Measurements from ENCODE around the gene SLC18A3.

Gene SLC18A3

GRCh38 chr10:49585387-49585786 is 24.7 kb upstream of the SLC18A3 start:
- in situ Hi-C loops (cut with HindIII; ENCODE audit: low pct_unique_long_range_greater_than_20kb, low sequenced_read_pairs), result no loop called here
- TF ChIP-seq JUND (IDR thresholded peaks at IDR 0.05; ENCODE audit: low read depth), result no peak
- no peak for DNase-seq (ENCODE audit: low read depth in 1 of 2, low spot score in 1 of 2)

DNA sequence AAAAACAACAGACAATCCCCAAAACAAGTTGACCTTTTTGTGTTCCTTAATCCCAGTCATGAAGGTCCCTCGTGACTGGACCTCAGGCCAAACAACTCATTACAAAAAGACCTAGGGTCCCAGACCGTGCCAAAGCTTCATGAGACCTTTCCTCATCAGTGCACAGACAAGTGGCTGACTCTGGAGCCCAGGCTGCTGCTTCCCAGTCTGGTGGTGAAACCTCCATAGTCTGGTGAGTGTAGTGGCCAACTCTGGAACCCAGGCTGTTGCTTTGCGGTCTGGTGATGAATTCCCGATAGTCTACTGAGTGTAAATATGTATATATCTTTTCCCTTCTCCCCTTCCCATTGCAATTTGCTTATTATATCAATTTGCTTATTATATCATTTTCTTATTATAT is 22.1 kb upstream of the SLC18A3 start:
- no peak for TF ChIP-seq JUND (IDR thresholded peaks at IDR 0.05; ENCODE audit: low read depth)
- in situ Hi-C loops (cut with HindIII; ENCODE audit: low pct_unique_long_range_greater_than_20kb, low sequenced_read_pairs), result no loop called here
- DNase-seq (ENCODE audit: low read depth in 1 of 2, low spot score in 1 of 2), result no peak

DNA sequence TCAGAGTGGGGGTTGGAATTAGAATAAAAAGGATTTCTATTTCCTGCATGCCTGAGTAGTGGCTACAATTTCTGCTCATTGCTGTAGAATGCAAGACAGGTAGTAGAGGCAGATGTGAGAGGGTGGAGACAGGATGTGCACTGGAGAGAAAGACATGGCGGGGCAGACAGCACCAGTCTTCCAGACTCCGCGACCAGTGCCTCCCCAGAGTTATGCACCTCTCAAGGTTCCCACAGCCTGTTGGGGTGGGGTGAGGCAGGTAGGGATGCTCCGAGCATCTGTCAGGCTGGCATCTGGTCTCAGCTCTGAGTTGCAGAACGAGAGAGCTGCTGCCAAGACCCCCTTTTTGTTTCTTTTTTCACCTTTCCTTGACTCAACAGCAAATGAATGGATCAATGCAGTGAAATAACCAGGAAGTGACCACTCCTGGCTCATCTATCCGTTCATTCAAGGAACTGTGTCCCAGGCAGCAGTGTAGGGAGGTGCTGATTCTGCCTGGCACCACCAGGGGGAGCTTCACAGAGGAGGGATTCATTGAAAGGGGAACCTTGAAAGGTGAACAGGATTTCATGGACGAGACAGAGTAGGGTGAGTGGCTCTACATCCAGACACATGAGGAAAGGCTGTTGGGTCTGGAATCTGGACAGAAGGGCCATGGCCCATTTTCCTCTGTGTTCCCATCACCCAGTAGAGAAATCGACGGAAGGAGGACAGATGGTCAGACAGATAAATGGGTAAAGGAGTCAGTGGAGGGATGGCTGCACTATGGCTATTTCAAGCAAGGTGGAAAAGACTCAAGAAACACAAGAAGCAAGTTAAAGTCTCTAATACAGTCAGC is 17.2 kb upstream of the SLC18A3 start:
- no peak for TF ChIP-seq JUND (IDR thresholded peaks at IDR 0.05; ENCODE audit: low read depth)
- peak; percentile 81 to 84 for DNase-seq (ENCODE audit: low read depth in 1 of 2, low spot score in 1 of 2)
- in situ Hi-C loops (cut with HindIII; ENCODE audit: low pct_unique_long_range_greater_than_20kb, low sequenced_read_pairs), result no loop called here

GRCh38 chr10:49593564-49593875 is 16.6 kb upstream of the SLC18A3 start:
- TF ChIP-seq JUND (IDR thresholded peaks at IDR 0.05; ENCODE audit: low read depth), result no peak
- in situ Hi-C loops (cut with HindIII; ENCODE audit: low pct_unique_long_range_greater_than_20kb, low sequenced_read_pairs), result no loop called here
- no peak for DNase-seq (ENCODE audit: low read depth in 1 of 2, low spot score in 1 of 2)

DNA sequence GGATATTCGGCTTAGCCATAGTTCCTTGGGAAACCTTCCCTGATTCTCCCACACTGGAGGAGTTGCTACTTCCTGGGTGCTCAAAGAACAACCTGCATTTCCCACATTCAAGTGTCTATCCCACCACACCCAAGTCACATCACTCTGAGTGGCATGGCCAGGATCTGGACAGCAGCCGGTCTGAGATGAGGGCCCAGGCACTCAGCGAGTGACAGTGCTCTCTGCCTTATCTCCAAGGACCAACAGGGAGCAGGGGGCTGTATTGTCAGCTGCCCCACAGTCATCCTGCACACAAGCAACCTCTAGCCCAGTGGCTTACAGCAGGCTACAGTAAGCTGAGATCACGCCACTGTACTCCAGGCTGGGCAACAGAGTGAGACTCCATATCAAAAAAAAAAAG is 16.1 kb upstream of the SLC18A3 start:
- in situ Hi-C loops (cut with HindIII; ENCODE audit: low pct_unique_long_range_greater_than_20kb, low sequenced_read_pairs), result no loop called here
- no peak for TF ChIP-seq JUND (IDR thresholded peaks at IDR 0.05; ENCODE audit: low read depth)
- no peak for DNase-seq (ENCODE audit: low read depth in 1 of 2, low spot score in 1 of 2)

- peak; percentile 73 to 78 for DNase-seq (ENCODE audit: low read depth in 1 of 2, low spot score in 1 of 2)
- TF ChIP-seq JUND (IDR thresholded peaks at IDR 0.05; ENCODE audit: low read depth), result no peak
- in situ Hi-C loops (cut with HindIII; ENCODE audit: low pct_unique_long_range_greater_than_20kb, low sequenced_read_pairs), result no loop called here
Measured at GRCh38 chr10:49594594-49594993, 15.5 kb upstream of the SLC18A3 start.

DNA sequence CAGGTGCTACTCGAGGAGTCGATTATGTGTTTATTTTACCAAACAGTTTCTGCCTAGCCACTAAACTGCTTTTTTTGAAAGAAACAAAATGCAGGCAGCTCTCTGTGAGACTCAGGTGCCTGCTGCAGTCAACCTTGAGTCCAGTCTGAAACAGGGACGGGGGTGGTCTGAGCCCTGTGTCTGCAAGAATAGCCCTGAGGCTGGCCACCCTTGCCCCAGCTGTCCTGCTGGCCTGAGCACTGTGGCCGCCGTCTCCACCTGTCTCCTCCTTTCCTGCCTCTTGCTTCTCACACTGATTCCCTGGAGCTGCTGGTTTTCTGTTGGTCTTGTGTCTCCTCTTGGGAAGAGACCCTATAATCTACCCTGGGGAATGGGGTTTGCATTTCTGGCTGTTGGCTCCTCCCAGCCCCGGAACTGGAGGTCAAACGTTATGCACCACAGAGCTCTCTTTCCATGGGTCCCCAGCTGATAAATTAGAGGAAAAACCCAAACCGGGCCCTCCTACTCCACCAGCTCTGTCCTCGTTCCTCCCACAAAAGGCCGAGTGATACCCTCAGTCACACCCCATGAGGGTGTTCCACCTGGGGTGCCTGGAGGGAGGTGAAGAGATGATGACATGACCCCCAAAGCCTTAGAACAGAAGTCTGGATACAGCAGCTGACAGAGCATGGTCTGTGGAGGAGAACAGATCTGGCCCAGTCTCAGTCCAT is 15.0 kb upstream of the SLC18A3 start:
- in situ Hi-C loops (cut with HindIII; ENCODE audit: low pct_unique_long_range_greater_than_20kb, low sequenced_read_pairs), result no loop called here
- no peak for DNase-seq (ENCODE audit: low read depth in 1 of 2, low spot score in 1 of 2)
- no peak for TF ChIP-seq JUND (IDR thresholded peaks at IDR 0.05; ENCODE audit: low read depth)

DNA sequence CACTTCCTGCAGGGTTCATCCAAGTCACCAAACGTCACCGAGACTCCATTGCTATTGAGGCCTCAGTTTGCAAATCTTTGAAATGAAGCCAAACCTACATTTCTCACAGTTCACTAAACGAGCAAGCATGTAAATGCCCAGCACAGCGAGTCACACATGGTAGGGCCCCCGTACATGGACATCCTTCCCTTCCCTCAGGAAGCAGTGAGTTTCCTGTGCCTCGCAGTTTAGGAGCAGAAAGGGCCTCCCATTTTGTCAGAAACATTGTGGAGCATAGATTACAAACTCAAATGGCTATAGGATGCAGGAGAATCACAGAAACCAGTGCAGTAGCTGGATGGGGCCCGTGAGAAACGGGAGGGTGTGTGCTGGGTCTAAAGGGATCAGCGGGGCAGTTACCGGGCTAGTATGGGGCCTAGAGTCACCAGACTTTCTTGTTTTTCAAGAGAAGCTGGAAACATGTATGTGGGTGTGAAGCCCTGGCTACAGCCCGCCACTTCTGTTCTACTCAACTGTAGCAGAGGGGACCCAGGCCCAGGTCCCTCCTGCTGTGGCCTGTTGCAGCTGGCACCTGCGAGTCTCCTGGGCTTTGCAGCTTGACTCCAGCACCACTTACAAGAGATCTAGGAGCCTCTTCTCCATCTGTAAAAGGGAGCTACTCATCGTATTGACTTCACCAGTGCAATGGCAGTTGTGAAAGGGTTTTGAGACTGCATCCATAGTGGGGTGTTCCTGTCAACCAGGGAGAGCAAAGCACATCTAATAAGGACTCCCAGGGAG is 14.2 kb upstream of the SLC18A3 start:
- no peak for DNase-seq (ENCODE audit: low read depth in 1 of 2, low spot score in 1 of 2)
- no peak for TF ChIP-seq JUND (IDR thresholded peaks at IDR 0.05; ENCODE audit: low read depth)
- in situ Hi-C loops (cut with HindIII; ENCODE audit: low pct_unique_long_range_greater_than_20kb, low sequenced_read_pairs), result no loop called here

DNA sequence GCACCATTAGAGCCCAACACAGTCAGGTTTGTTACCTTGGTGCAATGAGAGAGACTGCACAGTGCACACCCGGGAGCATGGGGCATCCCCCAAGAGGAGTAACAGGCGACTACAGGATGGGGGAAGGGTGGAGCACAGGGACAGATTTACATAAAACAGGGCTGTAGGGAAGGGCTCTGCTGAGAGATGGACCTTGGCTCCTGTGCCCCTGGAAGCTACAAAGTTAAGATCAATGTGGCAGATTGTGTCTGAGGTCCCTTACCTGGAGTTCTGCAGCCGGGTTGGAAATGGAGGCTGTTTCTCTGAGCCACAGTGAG is 13.7 kb upstream of the SLC18A3 start:
- TF ChIP-seq JUND (IDR thresholded peaks at IDR 0.05; ENCODE audit: low read depth), result no peak
- in situ Hi-C loops (cut with HindIII; ENCODE audit: low pct_unique_long_range_greater_than_20kb, low sequenced_read_pairs), result no loop called here
- DNase-seq (ENCODE audit: low read depth in 1 of 2, low spot score in 1 of 2), result no peak

GRCh38 chr10:49596836-49597235 is 13.3 kb upstream of the SLC18A3 start:
- in situ Hi-C loops (cut with HindIII; ENCODE audit: low pct_unique_long_range_greater_than_20kb, low sequenced_read_pairs), result no loop called here
- TF ChIP-seq JUND (IDR thresholded peaks at IDR 0.05; ENCODE audit: low read depth), result no peak
- no peak for DNase-seq (ENCODE audit: low read depth in 1 of 2, low spot score in 1 of 2)

GRCh38 chr10:49597426-49598163 is 12.5 kb upstream of the SLC18A3 start:
- no peak for TF ChIP-seq JUND (IDR thresholded peaks at IDR 0.05; ENCODE audit: low read depth)
- in situ Hi-C loops (cut with HindIII; ENCODE audit: low pct_unique_long_range_greater_than_20kb, low sequenced_read_pairs), result no loop called here

GRCh38 chr10:49598164-49598856 is 11.8 kb upstream of the SLC18A3 start:
- in situ Hi-C loops (cut with HindIII; ENCODE audit: low pct_unique_long_range_greater_than_20kb, low sequenced_read_pairs), result no loop called here
- no peak for DNase-seq (ENCODE audit: low read depth in 1 of 2, low spot score in 1 of 2)

More at GRCh38 chr10:49597426-49598163, 12.5 kb upstream of the SLC18A3 start:
- no peak for DNase-seq (ENCODE audit: low read depth in 1 of 2, low spot score in 1 of 2)

More at GRCh38 chr10:49598164-49598856, 11.8 kb upstream of the SLC18A3 start:
- no peak for TF ChIP-seq JUND (IDR thresholded peaks at IDR 0.05; ENCODE audit: low read depth)
